Activated naive CD8-positive, alpha-beta T cell treated with anti-CD3 and anti-CD28 coated beads, Interleukin-2, amount 10 ng/mL, durations not matched to agents 7 days and 5 days (primary cell): ENCODE data around the gene AARS2. TPM values are rescaled to one million over a fixed set of nuclear protein-coding genes. Genes with fewer than 3 reads are reported as not detected.

Source experiments
- ATAC-seq: fragments of 150-1000 bp; cut with Tn5 transposase; one replicate; pipeline ENCODE4 v1.10.0; 2021; ENCODE audit warnings: low read depth, moderate library complexity
- POLR2A ChIA-PET: fragments of 350-600 bp; sonication (Branson Sonifier 250); formaldehyde crosslinking; loops from one replicate; lab custom pipeline; 2021; ENCODE audit warnings: antibody characterized with exemption; lab: Charles Lee
- DNase-seq: peaks from one replicate; pipeline ENCODE4 v3.0.0; 2021
- H3K27ac Mint-ChIP-seq: one replicate; pipeline ENCODE4 v1.8.0; 2022; ENCODE audit warnings: mild to moderate bottlenecking, mixed read lengths
- H3K27me3 Mint-ChIP-seq: one replicate; pipeline ENCODE4 v1.8.0; 2022; ENCODE audit warnings: mild to moderate bottlenecking, moderate library complexity, mixed read lengths
- H3K36me3 Mint-ChIP-seq: one replicate; pipeline ENCODE4 v1.8.0; 2021; ENCODE audit warnings: mild to moderate bottlenecking, mixed read lengths
- H3K4me1 Mint-ChIP-seq: one replicate; pipeline ENCODE4 v1.8.0; 2021; ENCODE audit warnings: mixed read lengths
- H3K4me3 Mint-ChIP-seq: one replicate; pipeline ENCODE4 v1.8.0; 2022; ENCODE audit warnings: mild to moderate bottlenecking, moderate library complexity, mixed read lengths
- H3K9me3 Mint-ChIP-seq: one replicate; pipeline ENCODE4 v1.8.0; 2021; ENCODE audit warnings: mixed read lengths
- total RNA-seq, 2 experiments: library from RNA; stranded (reverse); gene quantifications; one replicate each; pipeline ENCODE4 v1.2.3, GENCODE V29; 2021

Gene AARS2
- total RNA-seq, 2 experiments from 2014 or later: 23.0 to 23.2 TPM

GRCh38 chr6:44257025-44257752 lies 56.0 kb downstream of the AARS2 start, which contains the start of gene SLC35B2:
TSS of gene SLC35B2 (minus strand) at chr6:44257528. CDS start at chr6:44257410, 118 bp downstream.
- peaks cover 25% of the 10 kb centered on the region for H3K36me3 Mint-ChIP-seq
- peak within 1 kb of the TSS; percentile 91 for H3K4me3 Mint-ChIP-seq
- POLR2A ChIA-PET: interaction anchor here (0.5 to 4.3 kb wide), 6 partner anchors 8 to 90 kb away, joined by 3 to 111 read pairs (median 3); partner anchors contain the start of genes HSP90AB1 and NFKBIE
- DNase-seq (peak; percentile 85), ATAC-seq (peak; percentile 76)
- H3K27me3 Mint-ChIP-seq: no peaks in the 10 kb centered on the region
- peak within 1 kb of the TSS; percentile 92 for H3K27ac Mint-ChIP-seq
- peaks cover 46% of the 10 kb centered on the region for H3K4me1 Mint-ChIP-seq
- H3K9me3 Mint-ChIP-seq: no peaks in the 10 kb centered on the region

GRCh38 chr6:44256775-44257024 lies 56.4 kb downstream of the AARS2 start:
- DNase-seq (no peak), ATAC-seq (peak; percentile 15)
- Mint-ChIP-seq H3K4me3 (peak overlapping the region; percentile 91), H3K4me1 (peaks cover 46% of the 10 kb centered on the region), H3K36me3 (peaks cover 28% of the 10 kb centered on the region), H3K27me3 (no peaks in the 10 kb centered on the region), H3K9me3 (no peaks in the 10 kb centered on the region), H3K27ac (peak overlapping the region; percentile 90)
- POLR2A ChIA-PET: interaction anchor here (0.5 to 4.3 kb wide), 9 partner anchors 8 to 134 kb away, joined by 3 to 111 read pairs (median 3); partner anchors contain the start of genes HSP90AB1 and NFKBIE

GRCh38 chr6:44255871-44256774 lies 57.0 kb downstream of the AARS2 start:
- Mint-ChIP-seq H3K4me1 (peaks cover 48% of the 10 kb centered on the region), H3K36me3 (peaks cover 30% of the 10 kb centered on the region), H3K9me3 (no peaks in the 10 kb centered on the region)

GRCh38 chr6:44255105-44255808 lies 57.9 kb downstream of the AARS2 start:
- DNase-seq (no peak), ATAC-seq (no peak)
- Mint-ChIP-seq H3K27me3 (no peaks in the 10 kb centered on the region), H3K36me3 (peaks cover 29% of the 10 kb centered on the region), H3K9me3 (no peaks in the 10 kb centered on the region), H3K4me3 (peak overlapping the region; percentile 91), H3K27ac (peak overlapping the region; percentile 90), H3K4me1 (peaks cover 48% of the 10 kb centered on the region)
- POLR2A ChIA-PET: interaction anchor here (0.6 to 4.3 kb wide), 5 partner anchors 8 to 718 kb away, joined by 3 to 111 read pairs (median 6); partner anchors contain the start of genes HSP90AB1 and NFKBIE

More at GRCh38 chr6:44255871-44256774, 57.0 kb downstream of the AARS2 start:
- DNase-seq: no peak
- Mint-ChIP-seq H3K27me3 (no peaks in the 10 kb centered on the region), H3K27ac (peak overlapping the region; percentile 90), H3K4me3 (peak overlapping the region; percentile 91)
- POLR2A ChIA-PET: interaction anchor here (0.8 to 4.3 kb wide), 9 partner anchors 9 to 133 kb away, joined by 3 to 111 read pairs (median 3); partner anchors contain the start of genes HSP90AB1 and NFKBIE
- no peak for ATAC-seq

GRCh38 chr6:44254191-44255104 lies 58.7 kb downstream of the AARS2 start:
- no peak overlapping the region for H3K27ac Mint-ChIP-seq
- no peak overlapping the region for H3K4me3 Mint-ChIP-seq
- H3K27me3 Mint-ChIP-seq: no peaks in the 10 kb centered on the region
- ATAC-seq (no peak), DNase-seq (no peak)
- peaks cover 37% of the 10 kb centered on the region for H3K36me3 Mint-ChIP-seq
- POLR2A ChIA-PET: interaction anchor here (0.6 to 4.3 kb wide), 6 partner anchors 7 to 718 kb away, joined by 3 to 111 read pairs (median 6); partner anchors contain the start of genes HSP90AB1, NFKBIE and SLC29A1
- H3K4me1 Mint-ChIP-seq: peaks cover 56% of the 10 kb centered on the region
- no peaks in the 10 kb centered on the region for H3K9me3 Mint-ChIP-seq

- Mint-ChIP-seq H3K9me3 (no peaks in the 10 kb centered on the region), H3K27ac (no peak overlapping the region), H3K27me3 (no peaks in the 10 kb centered on the region), H3K4me3 (no peak overlapping the region), H3K4me1 (peaks cover 62% of the 10 kb centered on the region), H3K36me3 (peaks cover 35% of the 10 kb centered on the region)
- ATAC-seq (peak; percentile 16), DNase-seq (no peak)
- POLR2A ChIA-PET: interaction anchor here (1.5 to 4.0 kb wide), 2 partner anchors 12 to 30 kb away, joined by 4 to 23 read pairs; partner anchors contain the start of genes NFKBIE and SLC29A1
These were observed 59.6 kb downstream of the AARS2 start for GRCh38 chr6:44253307-44254101.

- POLR2A ChIA-PET: interaction anchor here (1.1 kb wide), 1 partner anchor 12 kb away, joined by 3 read pairs; no protein-coding TSS in a partner anchor
- DNase-seq (no peak), ATAC-seq (no peak)
- Mint-ChIP-seq H3K4me3 (no peak overlapping the region), H3K27me3 (no peaks in the 10 kb centered on the region), H3K36me3 (peaks cover 41% of the 10 kb centered on the region), H3K27ac (peak overlapping the region; percentile 59), H3K9me3 (no peaks in the 10 kb centered on the region), H3K4me1 (peaks cover 63% of the 10 kb centered on the region)
These were observed 61.3 kb downstream of the AARS2 start for GRCh38 chr6:44251576-44252524.

GRCh38 chr6:44250718-44251123 lies 62.4 kb downstream of the AARS2 start:
- peak overlapping the region; percentile 38 for H3K27ac Mint-ChIP-seq
- H3K4me3 Mint-ChIP-seq: no peak overlapping the region
- ATAC-seq: no peak
- DNase-seq: no peak
- no peaks in the 10 kb centered on the region for H3K9me3 Mint-ChIP-seq
- no peaks in the 10 kb centered on the region for H3K27me3 Mint-ChIP-seq
- peaks cover 57% of the 10 kb centered on the region for H3K4me1 Mint-ChIP-seq
- POLR2A ChIA-PET: interaction anchor here (1.1 kb wide), 1 partner anchor 14 kb away, joined by 3 read pairs; no protein-coding TSS in a partner anchor
- H3K36me3 Mint-ChIP-seq: peaks cover 38% of the 10 kb centered on the region

- H3K27ac Mint-ChIP-seq: peak overlapping the region; percentile 38
- H3K27me3 Mint-ChIP-seq: no peaks in the 10 kb centered on the region
- peak overlapping the region; percentile 22 for H3K4me3 Mint-ChIP-seq
These were observed 63.0 kb downstream of the AARS2 start for GRCh38 chr6:44250067-44250717.

More at GRCh38 chr6:44250067-44250717, 63.0 kb downstream of the AARS2 start:
- no peaks in the 10 kb centered on the region for H3K9me3 Mint-ChIP-seq
- peaks cover 57% of the 10 kb centered on the region for H3K4me1 Mint-ChIP-seq
- POLR2A ChIA-PET: no interaction called here
- H3K36me3 Mint-ChIP-seq: peaks cover 38% of the 10 kb centered on the region
- DNase-seq: no peak
- no peak for ATAC-seq
